Activated T-cell treated with anti-CD3 and anti-CD28 coated beads for 48 hours (primary cell): Measurements from ENCODE around the gene TSPAN15.

Experiments
- DNase-seq: peaks from one replicate; pipeline ENCODE4 v3.0.0-alpha.2; 2020; ENCODE audit warnings: low read depth

TSPAN15 gene

DNA sequence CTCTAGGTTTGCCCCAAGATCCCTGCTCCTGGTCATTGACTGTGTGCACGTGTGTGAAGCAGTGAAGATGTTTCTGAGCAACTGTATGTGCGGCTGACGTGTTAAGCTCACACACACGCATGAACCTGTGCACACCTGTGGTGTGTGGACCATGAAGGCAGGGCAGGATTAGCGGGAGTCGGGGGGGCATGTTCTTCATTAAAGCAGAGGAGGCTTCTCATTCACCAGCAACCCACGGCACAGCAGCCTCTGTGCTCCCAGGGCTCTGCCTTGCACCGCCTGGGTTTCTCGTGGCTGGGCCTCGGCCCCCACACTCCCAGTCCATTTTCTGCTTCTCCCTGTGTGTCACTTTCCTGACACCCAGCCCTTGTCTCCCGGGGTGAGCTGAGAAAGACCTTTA, 33.7 kb upstream of the TSPAN15 start:
- no peak for DNase-seq

- no peak for DNase-seq
Measured at GRCh38 chr10:69418052-69418752, 33.1 kb upstream of the TSPAN15 start.

GRCh38 chr10:69419096-69419743, 32.0 kb upstream of the TSPAN15 start:
- DNase-seq, result no peak

DNA sequence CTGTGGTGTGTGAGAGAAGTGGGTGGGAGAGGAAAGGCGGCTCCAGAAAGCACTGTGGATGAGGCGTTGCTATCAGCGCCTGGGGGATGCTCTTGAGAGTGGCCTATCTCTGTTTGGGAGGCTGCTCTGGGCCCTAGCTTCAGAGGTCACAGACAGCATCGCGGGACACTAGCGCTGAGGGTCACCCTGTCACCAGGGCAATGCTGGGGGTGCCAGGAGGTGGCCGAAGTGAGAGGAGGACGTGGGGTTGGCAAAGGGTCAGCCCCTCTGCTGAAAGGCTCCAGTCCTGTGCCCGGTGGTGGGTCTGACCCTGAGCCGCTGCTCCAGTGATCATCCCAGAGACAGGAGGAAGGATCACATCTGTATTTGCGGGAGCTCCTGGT, 31.5 kb upstream of the TSPAN15 start:
- no peak for DNase-seq

DNA sequence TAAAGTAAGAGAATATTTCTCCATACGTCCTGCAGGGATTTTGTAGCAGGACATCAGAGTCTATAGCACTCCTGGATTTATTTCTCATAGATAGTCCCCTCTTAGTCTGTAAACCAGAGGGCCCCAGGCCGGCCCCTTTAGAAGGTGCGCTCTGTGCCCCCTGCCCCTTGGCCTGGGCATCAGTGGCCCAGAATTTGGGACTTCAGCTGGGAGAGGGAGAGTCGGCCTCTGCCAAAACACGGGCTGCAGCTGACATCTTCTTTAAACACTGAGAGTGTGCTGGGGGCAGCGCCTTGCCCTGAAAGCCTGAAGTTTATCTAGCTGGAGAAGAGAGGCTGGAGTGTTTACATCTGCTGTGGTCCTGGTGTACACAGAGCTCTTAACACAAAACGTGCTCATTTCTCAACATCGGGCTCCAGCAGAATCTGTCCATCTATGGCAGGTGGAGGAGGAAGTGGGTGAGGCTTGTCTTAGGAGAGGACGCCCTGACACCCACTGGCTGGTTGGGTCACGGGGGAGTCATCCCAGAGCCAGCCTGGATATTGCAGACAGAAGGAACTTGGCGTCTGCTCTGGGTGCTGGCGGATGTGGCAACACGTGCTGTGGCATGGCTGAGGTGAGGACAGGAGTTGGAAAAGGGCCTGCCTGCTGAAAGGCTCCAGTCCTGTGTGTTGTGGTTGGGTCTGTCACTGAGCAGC, 29.5 kb upstream of the TSPAN15 start:
- no peak for DNase-seq

- no peak for DNase-seq
Measured at GRCh38 chr10:69422676-69423075, 28.6 kb upstream of the TSPAN15 start.

GRCh38 chr10:69425041-69425440, 26.2 kb upstream of the TSPAN15 start:
- DNase-seq, result no peak

DNA sequence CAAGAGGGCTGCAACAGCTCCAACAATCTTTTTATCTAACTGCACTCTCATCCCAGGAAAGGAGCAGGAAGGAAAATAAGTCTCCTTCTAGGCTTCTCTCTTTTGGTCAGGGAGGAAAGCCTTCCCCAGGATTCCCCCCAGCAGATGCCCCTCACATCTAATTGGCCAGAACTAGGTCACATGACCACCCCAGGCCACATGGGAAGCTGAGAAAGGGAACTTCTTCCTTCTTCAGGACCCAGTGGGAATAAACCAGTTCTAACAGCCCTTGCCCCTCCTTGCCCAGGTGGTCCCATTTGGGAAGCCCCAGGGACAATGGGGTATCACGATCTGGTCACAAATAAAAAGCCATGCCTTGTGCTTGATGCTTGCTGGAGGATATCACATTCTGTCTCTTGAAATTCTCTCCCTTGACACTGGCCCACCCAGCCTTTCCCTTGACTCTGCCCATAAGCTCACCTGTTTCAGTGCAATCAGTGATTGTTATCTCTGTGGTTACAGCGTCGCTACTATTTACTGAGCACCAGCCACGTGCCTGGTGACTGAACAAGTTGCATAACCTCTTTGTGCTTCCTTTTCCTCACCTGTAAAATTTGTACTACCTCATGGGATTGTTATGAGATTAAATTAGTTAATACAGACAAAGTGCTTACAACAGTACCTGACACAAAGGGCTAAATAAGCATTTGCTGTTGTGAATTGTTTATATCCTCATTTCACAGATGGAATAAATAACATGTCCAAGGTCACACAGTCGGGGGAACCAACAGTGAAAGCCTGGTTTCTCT, 25.6 kb upstream of the TSPAN15 start:
- DNase-seq, result no peak

GRCh38 chr10:69426376-69426727, 24.9 kb upstream of the TSPAN15 start:
- no peak for DNase-seq

- no peak for DNase-seq
Measured at GRCh38 chr10:69428165-69428564, 23.1 kb upstream of the TSPAN15 start.

DNA sequence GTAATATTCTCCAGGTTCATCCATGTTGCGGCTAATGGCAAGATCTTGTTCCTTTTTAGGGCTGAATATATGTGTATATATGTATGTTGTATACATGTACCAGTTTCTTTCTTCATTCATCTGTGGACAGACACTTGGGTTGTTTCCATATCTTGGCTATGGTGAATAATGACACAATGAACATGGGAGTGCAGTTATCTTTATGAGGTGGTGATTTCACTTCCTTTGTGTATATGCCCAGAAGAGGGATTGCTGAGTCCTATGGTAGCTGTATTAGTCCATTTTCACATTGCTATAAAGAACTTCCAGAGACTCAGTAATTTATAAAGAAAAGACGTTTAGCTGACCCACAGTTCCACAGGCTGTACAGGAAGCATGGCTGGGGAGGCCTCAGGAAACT, 17.1 kb upstream of the TSPAN15 start:
- DNase-seq, result no peak

DNA sequence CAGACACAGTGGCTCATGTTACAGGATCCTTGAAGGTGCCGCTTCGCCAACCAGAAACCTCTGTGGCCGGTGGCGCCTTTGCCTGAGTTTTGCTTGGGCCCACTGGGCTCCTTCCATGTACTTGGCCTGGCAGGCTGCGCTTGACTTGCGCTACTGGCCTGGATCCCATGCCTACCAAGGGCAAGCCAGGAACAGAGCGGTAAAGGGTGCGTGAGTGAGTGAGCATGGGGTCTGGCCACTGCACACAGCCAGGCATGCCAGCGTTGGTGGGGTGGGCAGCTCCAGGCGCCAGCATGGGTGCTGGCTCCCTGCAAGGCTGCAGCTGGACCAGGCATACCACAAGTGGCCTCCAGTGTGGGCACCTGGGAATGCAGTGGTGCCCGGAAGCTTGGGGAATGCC, 16.3 kb upstream of the TSPAN15 start:
- DNase-seq, result no peak

DNA sequence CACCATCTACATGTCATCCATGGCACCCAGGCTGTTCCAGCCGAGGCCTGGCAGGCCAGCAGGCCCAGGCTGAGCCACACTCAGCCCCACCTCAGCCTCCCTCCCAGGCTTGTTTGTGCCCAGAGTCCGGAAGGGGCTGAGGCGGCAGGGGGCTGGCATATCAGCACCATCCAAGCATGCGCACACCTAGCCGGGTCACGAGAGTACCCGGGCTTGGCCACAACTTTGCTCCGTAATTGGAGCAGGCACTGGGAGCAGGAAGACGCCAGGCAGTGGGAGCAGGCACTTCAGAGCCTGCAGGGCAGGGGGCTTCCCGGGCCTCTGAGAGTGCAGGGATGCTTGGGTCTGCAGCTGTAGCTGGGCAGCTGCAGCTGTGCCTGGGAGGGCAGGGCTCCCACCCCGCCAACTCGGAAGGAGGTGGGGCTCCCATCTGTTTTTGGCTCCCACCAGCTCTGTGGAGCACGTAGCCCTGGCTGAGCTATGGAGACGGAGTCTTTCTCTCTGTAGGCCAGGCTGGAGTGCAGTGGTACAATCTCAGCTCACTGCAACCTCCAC, 15.2 kb upstream of the TSPAN15 start:
- no peak for DNase-seq

DNA sequence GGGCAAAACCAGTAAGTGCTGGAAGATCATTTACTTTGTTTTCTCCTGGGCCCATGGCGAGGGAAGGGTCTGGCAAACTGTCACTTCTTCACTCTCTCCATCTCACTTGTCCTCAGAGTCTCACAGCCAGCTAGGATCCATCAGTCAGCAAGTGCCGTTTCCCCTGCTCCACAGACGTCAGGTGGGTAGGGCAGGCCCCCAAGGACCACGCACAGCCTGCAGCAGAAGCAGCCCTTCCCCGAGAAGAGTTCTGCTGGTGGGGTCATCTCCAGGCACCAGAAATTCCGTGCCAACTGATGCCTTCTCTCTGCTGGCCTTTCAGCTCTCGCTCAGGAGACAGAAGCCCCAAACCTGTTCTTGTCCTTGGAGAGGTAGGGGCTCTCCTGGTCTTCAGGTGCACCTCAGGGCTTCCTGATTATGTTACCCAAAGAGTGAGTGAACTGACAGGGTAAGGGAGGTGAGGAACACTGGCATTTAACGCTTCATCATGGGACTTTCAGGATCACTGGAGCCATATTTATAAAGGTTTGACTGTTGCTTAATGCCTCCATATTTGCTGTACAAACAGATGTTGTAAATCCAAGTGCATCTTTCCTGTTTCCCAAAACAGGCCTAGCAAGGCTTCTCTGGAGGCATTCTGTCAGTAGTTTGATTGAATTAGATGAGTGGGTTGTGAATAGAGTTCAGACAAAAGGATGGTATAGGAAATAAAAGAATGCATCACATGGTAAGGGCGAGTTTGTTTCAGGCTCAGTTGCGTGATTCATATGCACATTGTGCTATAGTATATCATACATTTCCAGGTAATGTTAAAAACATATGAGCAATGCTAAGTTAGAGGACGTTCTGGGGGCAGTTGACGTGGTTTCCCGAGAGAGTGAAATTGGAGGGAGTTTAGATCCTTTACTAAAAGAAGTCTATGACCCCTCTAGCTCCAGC, 13.7 kb upstream of the TSPAN15 start:
- DNase-seq, result no peak

DNA sequence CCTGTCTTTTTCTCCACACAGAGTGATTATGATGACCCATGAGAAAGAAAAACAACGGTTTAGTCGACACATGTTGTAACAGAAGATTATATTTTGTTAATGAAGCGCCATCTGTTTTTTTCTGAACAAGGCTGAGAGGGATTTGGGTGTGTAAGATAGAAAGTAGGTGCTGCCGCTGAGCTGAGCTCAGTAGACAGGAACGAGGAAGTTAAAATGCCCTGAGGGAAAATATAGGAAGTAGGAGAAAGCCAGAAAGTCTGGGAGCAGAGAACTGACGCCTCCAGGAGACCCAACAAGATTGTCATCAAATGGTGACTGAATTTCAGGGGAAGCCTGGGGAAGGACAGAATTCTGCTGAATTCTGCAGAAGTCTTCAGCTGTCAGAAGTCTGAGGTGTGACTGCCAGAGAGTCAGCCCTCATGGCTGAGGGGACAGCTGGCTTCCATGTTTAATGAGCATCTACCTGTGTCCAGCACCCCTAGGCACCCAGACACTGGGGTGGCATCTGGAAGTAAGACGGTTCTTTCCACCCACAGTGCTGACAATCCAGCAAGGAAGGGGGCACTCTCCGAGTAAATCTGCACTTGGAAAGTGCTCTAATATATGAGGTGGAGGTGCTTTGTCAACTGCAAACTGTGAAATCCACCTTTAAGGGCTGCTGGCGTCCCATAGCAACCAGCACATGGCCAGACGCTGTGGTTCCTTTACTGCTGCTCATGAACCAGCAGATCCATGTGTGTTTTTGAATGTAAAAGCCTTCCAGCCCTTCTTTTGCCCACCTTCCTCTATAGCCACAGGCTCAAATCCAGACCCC, 12.5 kb upstream of the TSPAN15 start:
- no peak for DNase-seq

GRCh38 chr10:69439350-69439739, 11.9 kb upstream of the TSPAN15 start:
- no peak for DNase-seq

GRCh38 chr10:69439813-69440506, 11.3 kb upstream of the TSPAN15 start:
- DNase-seq, result no peak

GRCh38 chr10:69443354-69443753, 7.9 kb upstream of the TSPAN15 start:
- no peak for DNase-seq

DNA sequence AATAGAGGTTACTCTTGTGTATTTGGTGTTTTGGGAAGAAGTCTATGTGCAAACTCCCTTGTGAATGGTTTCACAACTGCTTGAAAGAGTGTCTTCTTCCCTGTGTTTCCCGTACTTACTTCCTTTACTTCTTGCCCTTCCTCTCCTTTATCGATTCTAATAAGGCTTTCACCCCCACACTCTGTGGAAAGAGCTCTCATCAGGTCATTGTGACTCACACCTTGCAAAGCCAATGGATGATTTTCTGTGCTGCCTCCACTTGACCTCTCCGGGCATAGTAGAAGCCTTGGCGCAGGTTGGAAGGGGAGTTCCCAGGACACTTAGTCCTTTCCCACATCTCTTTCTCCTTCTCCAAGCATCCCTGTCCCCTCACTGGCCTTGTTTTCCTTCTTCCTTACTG, 6.2 kb upstream of the TSPAN15 start:
- no peak for DNase-seq

DNA sequence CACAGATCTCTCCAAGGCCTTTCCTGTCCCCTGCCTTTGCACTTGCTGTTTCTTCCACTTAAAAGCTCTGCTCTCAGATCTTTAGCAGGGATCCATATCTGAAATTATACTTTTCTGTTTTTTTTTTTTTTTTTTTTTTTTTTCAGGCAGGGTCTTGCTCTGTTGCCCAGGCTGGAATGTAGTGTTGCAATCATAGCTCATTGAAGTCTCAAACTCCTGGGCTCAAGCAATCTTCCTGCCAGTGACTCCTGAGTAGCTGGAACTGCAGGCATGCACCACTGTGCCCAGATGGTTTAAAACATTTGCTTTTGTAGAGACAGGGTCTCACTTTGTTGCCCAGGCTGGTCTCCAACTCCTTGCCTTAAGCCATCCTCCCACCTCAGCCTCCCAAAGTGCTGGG, 5.0 kb upstream of the TSPAN15 start:
- no peak for DNase-seq
